Ishikawa (cell line): Measurements from ENCODE around the gene COX17.
A peak's percentile ranks its signal among the peaks of the same experiment; 100 is the strongest.

ENCODE experiments used
- CEBPB ChIP-seq: IDR thresholded peaks from 2 replicates; pipeline ENCODE4 v1.6.1; 2012
- CREB1 ChIP-seq: IDR thresholded peaks from 2 replicates; pipeline ENCODE4 v1.6.1; 2012; ENCODE audit warnings: low read depth
- EGR1 ChIP-seq: IDR thresholded peaks from 2 replicates; pipeline ENCODE4 v1.6.1; 2012
- EP300 ChIP-seq: IDR thresholded peaks from 2 replicates; pipeline ENCODE4 v1.6.1; 2012; ENCODE audit warnings: borderline replicate concordance
- FOXM1 ChIP-seq: IDR thresholded peaks from 2 replicates; pipeline ENCODE4 v1.6.1; 2012; ENCODE audit warnings: low read depth, borderline replicate concordance
- NFIC ChIP-seq: IDR thresholded peaks from 2 replicates; pipeline ENCODE4 v1.6.1; 2012
- RAD21 ChIP-seq: IDR thresholded peaks from 2 replicates; pipeline ENCODE4 v1.6.1; 2012; ENCODE audit warnings: low read depth
- REST ChIP-seq: IDR thresholded peaks from 2 replicates; pipeline ENCODE4 v1.6.1; 2012; ENCODE audit warnings: low read depth, mild to moderate bottlenecking
- TAF1 ChIP-seq: IDR thresholded peaks from 2 replicates; pipeline ENCODE4 v1.6.1; 2012; ENCODE audit warnings: low read depth, mild to moderate bottlenecking
- TCF12 ChIP-seq: IDR thresholded peaks from 2 replicates; pipeline ENCODE4 v1.6.1; 2012; ENCODE audit warnings: low read depth
- TEAD4 ChIP-seq: IDR thresholded peaks from 2 replicates; pipeline ENCODE4 v1.6.1; 2012
- YY1 ChIP-seq: IDR thresholded peaks from 2 replicates; pipeline ENCODE4 v1.6.1; 2012; ENCODE audit warnings: low read depth
- ZBTB7A ChIP-seq: IDR thresholded peaks from 2 replicates; pipeline ENCODE4 v1.6.1; 2012; ENCODE audit warnings: low read depth
- TF ChIP-seq, protein P1 (sequence below): IDR thresholded peaks from 2 replicates; pipeline ENCODE4 v1.6.1; 2012
- TF ChIP-seq, protein P2 (sequence below): IDR thresholded peaks from 2 replicates; pipeline ENCODE4 v1.6.1; 2012

Gene COX17

DNA sequence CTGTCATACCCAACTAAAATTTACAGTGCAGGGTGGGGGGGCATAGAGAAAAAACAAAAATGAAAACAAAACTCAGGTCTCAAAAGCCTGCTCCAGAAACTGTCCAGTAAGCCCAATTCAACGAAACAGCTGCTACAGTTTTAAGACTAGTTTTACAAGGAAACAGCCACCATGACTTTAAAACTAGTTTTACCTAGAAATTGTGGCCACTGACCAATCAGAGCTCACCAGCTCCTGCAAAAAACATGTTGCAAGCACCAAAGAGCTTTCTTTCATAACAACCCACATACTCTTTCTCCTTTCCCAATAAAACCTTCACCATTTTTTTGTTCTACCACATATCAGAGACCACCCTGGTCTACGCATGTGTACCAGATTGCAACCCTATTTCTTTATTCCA, 18.3 kb upstream of the COX17 start:
- TF ChIP-seq, protein P1, sequence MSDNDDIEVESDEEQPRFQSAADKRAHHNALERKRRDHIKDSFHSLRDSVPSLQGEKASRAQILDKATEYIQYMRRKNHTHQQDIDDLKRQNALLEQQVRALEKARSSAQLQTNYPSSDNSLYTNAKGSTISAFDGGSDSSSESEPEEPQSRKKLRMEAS: no peak
- TF ChIP-seq YY1: no peak
- TF ChIP-seq CEBPB: no peak
- no peak for TF ChIP-seq CREB1
- no peak for TF ChIP-seq EGR1
- no peak for TF ChIP-seq RAD21
- no peak for TF ChIP-seq FOXM1
- TF ChIP-seq, protein P2, sequence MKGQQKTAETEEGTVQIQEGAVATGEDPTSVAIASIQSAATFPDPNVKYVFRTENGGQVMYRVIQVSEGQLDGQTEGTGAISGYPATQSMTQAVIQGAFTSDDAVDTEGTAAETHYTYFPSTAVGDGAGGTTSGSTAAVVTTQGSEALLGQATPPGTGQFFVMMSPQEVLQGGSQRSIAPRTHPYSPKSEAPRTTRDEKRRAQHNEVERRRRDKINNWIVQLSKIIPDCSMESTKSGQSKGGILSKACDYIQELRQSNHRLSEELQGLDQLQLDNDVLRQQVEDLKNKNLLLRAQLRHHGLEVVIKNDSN: no peak

- TF ChIP-seq REST: no peak
- TF ChIP-seq TCF12: no peak
- no peak for TF ChIP-seq YY1
- no peak for TF ChIP-seq CEBPB
- TF ChIP-seq, protein P2: no peak
- TF ChIP-seq TEAD4: no peak
- no peak for TF ChIP-seq NFIC
- TF ChIP-seq, protein P1: no peak
- TF ChIP-seq ZBTB7A: no peak
- no peak for TF ChIP-seq FOXM1
- TF ChIP-seq RAD21: no peak
- TF ChIP-seq EGR1: no peak
- no peak for TF ChIP-seq EP300
Observed at GRCh38 chr3:119690043-119690656, 12.9 kb upstream of the COX17 start.

DNA sequence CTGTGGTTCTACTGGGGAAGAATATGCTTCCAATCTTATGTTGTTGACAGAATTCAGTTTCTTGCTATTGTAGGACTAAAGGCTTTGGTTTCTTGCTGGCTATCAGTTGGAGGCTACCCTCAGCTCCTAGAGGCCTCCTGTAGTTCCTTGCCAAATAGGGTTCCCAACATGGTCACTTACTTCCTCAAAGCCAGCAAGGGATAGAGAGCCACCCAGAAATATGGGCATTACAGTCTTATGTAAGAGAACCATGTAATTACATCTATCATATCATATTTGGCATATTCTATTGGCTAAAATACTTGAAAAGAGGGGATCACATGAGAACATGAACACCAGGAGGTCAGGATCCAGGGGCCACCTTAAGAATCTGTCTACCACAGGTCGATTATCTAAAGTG, 6.2 kb upstream of the COX17 start:
- TF ChIP-seq EGR1 (no peak), NFIC (no peak), TEAD4 (no peak), FOXM1 (no peak), ZBTB7A (no peak), CEBPB (no peak), EP300 (no peak), CREB1 (no peak), YY1 (no peak), RAD21 (no peak), REST (no peak), TCF12 (no peak), TAF1 (no peak)
- TF ChIP-seq, protein P1: no peak
- TF ChIP-seq, protein P2: no peak

DNA sequence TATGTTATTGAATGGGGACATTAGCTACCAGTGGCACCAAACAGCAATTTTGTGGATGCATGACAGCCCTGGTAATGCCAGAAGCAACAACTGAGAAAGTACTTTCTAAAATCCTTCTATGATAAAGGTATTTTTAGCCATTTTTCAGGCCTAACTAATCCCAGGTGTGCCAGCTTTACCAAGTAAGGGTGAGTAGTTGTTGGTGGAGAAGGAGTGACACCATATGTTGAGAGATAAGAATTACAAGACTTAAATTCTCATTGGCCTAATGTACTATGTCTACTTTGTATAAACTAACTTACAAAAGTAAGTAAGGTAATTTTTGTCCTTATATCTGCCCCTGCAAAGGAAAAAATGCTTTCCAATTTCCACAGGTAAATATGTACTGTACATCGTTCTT, 4.1 kb upstream of the COX17 start:
- TF ChIP-seq RAD21 (peak; percentile 75), ZBTB7A (no peak), REST (no peak)
